Activated CD4-positive, alpha-beta memory T cell treated with anti-CD3 and anti-CD28 coated beads for 36 hours (primary cell): ENCODE measurements around the gene PES1. TPM values are rescaled to one million over a fixed set of nuclear protein-coding genes. Genes with fewer than 3 reads are reported as not detected.
"Not testable (repeated sequence)": the region's sequence is repeated elsewhere in the genome, so short reads cannot be mapped to it uniquely, and the experiment has no call there.

ENCODE experiments used
- CTCF ChIA-PET: fragments of 350-600 bp; sonication (Branson Sonifier 250); formaldehyde crosslinking; loops from one replicate; lab custom pipeline; 2021; ENCODE audit warnings: antibody characterized with exemption, inconsistent platforms; lab: Charles Lee
- POLR2A ChIA-PET: fragments of 350-600 bp; sonication (Branson Sonifier 250); formaldehyde crosslinking; loops from one replicate; lab custom pipeline; 2021; ENCODE audit warnings: antibody characterized with exemption; lab: Charles Lee
- DNase-seq: peaks from one replicate; pipeline ENCODE4 v3.0.0-alpha.2; 2020
- H3K27ac Mint-ChIP-seq: one replicate; pipeline ENCODE4 v1.8.0; 2021; ENCODE audit warnings: mixed read lengths
- H3K27me3 Mint-ChIP-seq: one replicate; pipeline ENCODE4 v1.8.0; 2021; ENCODE audit warnings: mixed read lengths
- H3K36me3 Mint-ChIP-seq: one replicate; pipeline ENCODE4 v1.8.0; 2021; ENCODE audit warnings: mixed read lengths
- H3K4me1 Mint-ChIP-seq: one replicate; pipeline ENCODE4 v1.8.0; 2021; ENCODE audit warnings: low read depth, mixed read lengths
- H3K4me3 Mint-ChIP-seq: one replicate; pipeline ENCODE4 v1.8.0; 2021; ENCODE audit warnings: mild to moderate bottlenecking, mixed read lengths
- H3K9me3 Mint-ChIP-seq: one replicate; pipeline ENCODE4 v1.8.0; 2021; ENCODE audit warnings: mixed read lengths
- intact Hi-C: fragments of 100-400 bp; cut with micrococcal nuclease; formaldehyde crosslinking; loops from one replicate; pipeline ENCODE4 v1.15.1; 2023
- total RNA-seq, 2 experiments: library from RNA; stranded (reverse); gene quantifications; one replicate each; pipeline ENCODE4 v1.2.3, GENCODE V29; 2021

The PES1 gene
- 10 to 100 TPM; 99.3 to 99.6 TPM for total RNA-seq

GRCh38 chr22:30591588-30592359 lies at the start of gene PES1:
TSS of gene PES1 (minus strand) at chr22:30591910. CDS start at chr22:30591833, 77 bp downstream.
- Mint-ChIP-seq H3K36me3 (peaks cover 23% of the 10 kb centered on the region), H3K4me3 (no peak within 1 kb of the TSS), H3K27ac (no peak within 1 kb of the TSS), H3K27me3 (peaks cover 7% of the 10 kb centered on the region), H3K4me1 (peaks cover 4% of the 10 kb centered on the region), H3K9me3 (no peaks in the 10 kb centered on the region)
- peak; percentile 96 for DNase-seq
- intact Hi-C loops, result loop anchor here (1.0 to 5.0 kb wide), 5 partner anchors 14 to 491 kb away; partner anchors contain the start of genes SMTN and TUG1
- POLR2A ChIA-PET, result interaction anchor here (0.5 to 1.7 kb wide), 5 partner anchors 11 to 377 kb away, joined by 3 to 6 read pairs (median 4); partner anchors contain the start of genes MORC2 and TUG1
- CTCF ChIA-PET, result interaction anchor here (0.7 to 5.9 kb wide), 6 partner anchors 10 to 718 kb away, joined by 3 to 33 read pairs (median 6); partner anchors contain the start of genes SLC35E4 and TCN2

- Mint-ChIP-seq H3K9me3 (peaks cover 4% of the 10 kb centered on the region), H3K4me1 (peaks cover 32% of the 10 kb centered on the region), H3K27ac (no peak overlapping the region), H3K36me3 (peaks cover 8% of the 10 kb centered on the region), H3K27me3 (no peaks in the 10 kb centered on the region), H3K4me3 (no peak overlapping the region)
- POLR2A ChIA-PET, result no interaction called here
- no peak for DNase-seq
- intact Hi-C loops, result no loop called here
- CTCF ChIA-PET, result no interaction called here
Measured at GRCh38 chr22:30640839-30641430, 49.2 kb upstream of the PES1 start.

GRCh38 chr22:30640361-30640760 lies 48.7 kb upstream of the PES1 start:
- Mint-ChIP-seq H3K9me3 (peaks cover 4% of the 10 kb centered on the region), H3K27ac (no peak overlapping the region), H3K27me3 (no peaks in the 10 kb centered on the region), H3K4me3 (no peak overlapping the region), H3K36me3 (peaks cover 8% of the 10 kb centered on the region), H3K4me1 (peaks cover 32% of the 10 kb centered on the region)
- DNase-seq, result no peak
- ChIA-PET CTCF (no interaction called here), POLR2A (no interaction called here)
- intact Hi-C loops, result no loop called here

GRCh38 chr22:30637701-30638114 lies 46.0 kb upstream of the PES1 start:
- DNase-seq, result no peak
- POLR2A ChIA-PET, result interaction anchor here (1.0 kb wide), 1 partner anchor 105 kb away, joined by 4 read pairs; no protein-coding TSS in a partner anchor
- intact Hi-C loops, result loop anchor here (5.0 kb wide), 1 partner anchor 445 kb away; the partner anchor contains the start of gene SMTN
- H3K4me1 Mint-ChIP-seq, result peaks cover 22% of the 10 kb centered on the region
- CTCF ChIA-PET, result interaction anchor here (1.3 to 2.3 kb wide), 2 partner anchors 12 to 118 kb away, joined by 4 to 14 read pairs; no protein-coding TSS in a partner anchor
- H3K36me3 Mint-ChIP-seq, result peaks cover 8% of the 10 kb centered on the region
- peak overlapping the region; percentile 81 for H3K4me3 Mint-ChIP-seq
- no peak overlapping the region for H3K27ac Mint-ChIP-seq
- peaks cover 4% of the 10 kb centered on the region for H3K9me3 Mint-ChIP-seq
- H3K27me3 Mint-ChIP-seq, result no peaks in the 10 kb centered on the region

- ChIA-PET POLR2A (interaction anchor here (1.1 to 2.5 kb wide), 5 partner anchors 8 to 118 kb away, joined by 4 to 17 read pairs (median 16); partner anchors contain the start of gene DUSP18), CTCF (interaction anchor here (1.0 to 4.5 kb wide), 12 partner anchors 8 to 254 kb away, joined by 3 to 266 read pairs (median 22); partner anchors contain the start of genes DUSP18 and TCN2)
- H3K27ac Mint-ChIP-seq, result no peak overlapping the region
Measured at GRCh38 chr22:30636226-30637077, 44.7 kb upstream of the PES1 start.

GRCh38 chr22:30635273-30636225 lies 43.8 kb upstream of the PES1 start, which contains the start of gene SLC35E4:
TSS of gene SLC35E4 (plus strand) at chr22:30635781. CDS start at chr22:30636451, 670 bp downstream.
- Mint-ChIP-seq H3K36me3 (peaks cover 8% of the 10 kb centered on the region), H3K27me3 (no peaks in the 10 kb centered on the region), H3K27ac (peak within 1 kb of the TSS; percentile 88), H3K4me3 (peak within 1 kb of the TSS; percentile 81), H3K9me3 (peaks cover 4% of the 10 kb centered on the region), H3K4me1 (peaks cover 20% of the 10 kb centered on the region)
- ChIA-PET POLR2A (interaction anchor here (0.9 to 2.5 kb wide), 9 partner anchors 8 to 212 kb away, joined by 3 to 17 read pairs (median 5); partner anchors contain the start of genes DUSP18 and OSBP2), CTCF (interaction anchor here (0.7 to 4.5 kb wide), 34 partner anchors 9 to 445 kb away, joined by 3 to 266 read pairs (median 6); partner anchors contain the start of genes DUSP18, MORC2, OSBP2 and PES1)
- intact Hi-C loops, result loop anchor here (5.0 kb wide), 1 partner anchor 447 kb away; the partner anchor contains the start of gene SMTN
- peak; percentile 97 for DNase-seq

More at GRCh38 chr22:30636226-30637077, 44.7 kb upstream of the PES1 start:
- Mint-ChIP-seq H3K36me3 (peaks cover 8% of the 10 kb centered on the region), H3K4me1 (peaks cover 20% of the 10 kb centered on the region), H3K4me3 (peak overlapping the region; percentile 81), H3K9me3 (peaks cover 4% of the 10 kb centered on the region), H3K27me3 (no peaks in the 10 kb centered on the region)
- DNase-seq, result peak; percentile 35
- intact Hi-C loops, result loop anchor here (5.0 kb wide), 1 partner anchor 446 kb away; the partner anchor contains the start of gene SMTN

- H3K27me3 Mint-ChIP-seq, result no peaks in the 10 kb centered on the region
- ChIA-PET CTCF (interaction anchor here (0.6 to 4.5 kb wide), 46 partner anchors 9 to 613 kb away, joined by 3 to 266 read pairs (median 4); partner anchors contain the start of genes DUSP18, MORC2, OSBP2 and PES1), POLR2A (interaction anchor here (0.7 to 2.5 kb wide), 10 partner anchors 9 to 211 kb away, joined by 3 to 17 read pairs (median 4); partner anchors contain the start of gene OSBP2)
- peaks cover 4% of the 10 kb centered on the region for H3K9me3 Mint-ChIP-seq
- H3K27ac Mint-ChIP-seq, result peak overlapping the region; percentile 88
- H3K36me3 Mint-ChIP-seq, result peaks cover 8% of the 10 kb centered on the region
- H3K4me1 Mint-ChIP-seq, result peaks cover 20% of the 10 kb centered on the region
- intact Hi-C loops, result loop anchor here (1.0 to 5.0 kb wide), 10 partner anchors 10 to 448 kb away; partner anchors contain the start of genes DUSP18, OSBP2 and SMTN
- peak overlapping the region; percentile 81 for H3K4me3 Mint-ChIP-seq
- DNase-seq, result peak; percentile 95
Measured at GRCh38 chr22:30634471-30635233, 42.9 kb upstream of the PES1 start.

GRCh38 chr22:30631469-30631868 lies 39.8 kb upstream of the PES1 start:
- intact Hi-C loops, result not testable (repeated sequence)

GRCh38 chr22:30628491-30628890 lies 36.8 kb upstream of the PES1 start:
- POLR2A ChIA-PET, result no interaction called here
- no peaks in the 10 kb centered on the region for H3K9me3 Mint-ChIP-seq
- CTCF ChIA-PET, result interaction anchor here (1.1 to 2.0 kb wide), 2 partner anchors 127 to 134 kb away, joined by 3 to 6 read pairs; no protein-coding TSS in a partner anchor
- no peaks in the 10 kb centered on the region for H3K27me3 Mint-ChIP-seq
- H3K4me1 Mint-ChIP-seq, result no peaks in the 10 kb centered on the region
- H3K4me3 Mint-ChIP-seq, result no peak overlapping the region
- no peak for DNase-seq
- H3K27ac Mint-ChIP-seq, result no peak overlapping the region
- H3K36me3 Mint-ChIP-seq, result no peaks in the 10 kb centered on the region
- intact Hi-C loops, result no loop called here

More at GRCh38 chr22:30631469-30631868, 39.8 kb upstream of the PES1 start:
- H3K36me3 Mint-ChIP-seq, POLR2A ChIA-PET, DNase-seq, H3K4me1 Mint-ChIP-seq, H3K9me3 Mint-ChIP-seq, H3K27me3 Mint-ChIP-seq, H3K27ac Mint-ChIP-seq, H3K4me3 Mint-ChIP-seq, CTCF ChIA-PET: not testable (repeated sequence)
